H9 (cell line): ENCODE data around the gene TMEM250. TPM values are rescaled to one million over a fixed set of nuclear protein-coding genes. Genes with fewer than 3 reads are reported as not detected.

ENCODE experiments used
- DNase-seq: peaks from one replicate; pipeline ENCODE4 v3.0.0-alpha.2; 2017
- H2AFZ ChIP-seq: one replicate; pipeline ENCODE4 v1.6.1; 2013; ENCODE audit warnings: mild to moderate bottlenecking, low read length, control low read depth, moderate library complexity
- H2AK5ac ChIP-seq: 2 replicates; pipeline ENCODE4 v1.6.1; 2013; ENCODE audit warnings: low read length, control low read depth, mixed read lengths; ENCODE audit not compliant: insufficient read length
- H2BK120ac ChIP-seq: one replicate; pipeline ENCODE4 v1.6.1; 2013; ENCODE audit warnings: low read depth, mild to moderate bottlenecking, low read length, control low read depth, inconsistent platforms; ENCODE audit not compliant: poor library complexity, severe bottlenecking
- H2BK12ac ChIP-seq: 2 replicates; pipeline ENCODE4 v1.6.1; 2013; ENCODE audit warnings: low read length, control low read depth, mixed read lengths, low read depth; ENCODE audit not compliant: insufficient read length
- H2BK15ac ChIP-seq: 2 replicates; pipeline ENCODE4 v1.6.1; 2013; ENCODE audit warnings: low read depth, low read length, control low read depth
- H2BK20ac ChIP-seq: one replicate; pipeline ENCODE4 v1.6.1; 2013; ENCODE audit warnings: low read depth, mild to moderate bottlenecking, low read length, control low read depth, inconsistent platforms; ENCODE audit not compliant: poor library complexity, severe bottlenecking
- H2BK5ac ChIP-seq: 2 replicates; pipeline ENCODE4 v1.6.1; 2013; ENCODE audit warnings: low read length, control low read depth, mixed read lengths; ENCODE audit not compliant: insufficient read length
- H3K14ac ChIP-seq: 2 replicates; pipeline ENCODE4 v1.6.1; 2013; ENCODE audit warnings: low read length, control low read depth; ENCODE audit not compliant: insufficient read depth
- H3K18ac ChIP-seq: 2 replicates; pipeline ENCODE4 v1.6.1; 2013; ENCODE audit warnings: low read depth, mild to moderate bottlenecking, mixed read lengths, low read length, control low read depth; ENCODE audit not compliant: insufficient read length
- H3K23ac ChIP-seq: 2 replicates; pipeline ENCODE4 v1.6.1; 2013; ENCODE audit warnings: low read length, control low read depth, mixed read lengths, low read depth; ENCODE audit not compliant: insufficient read length
- H3K23me2 ChIP-seq: 2 replicates; pipeline ENCODE4 v1.6.1; 2013; ENCODE audit warnings: low read depth, mild to moderate bottlenecking, mixed read lengths, low read length, control low read depth; ENCODE audit not compliant: insufficient read length, poor library complexity, severe bottlenecking
- H3K27ac ChIP-seq: 2 replicates; pipeline ENCODE4 v1.5.1; 2013; ENCODE audit warnings: low read length, control low read depth, mixed read lengths, low read depth; ENCODE audit not compliant: insufficient read length
- H3K27me3 ChIP-seq: 2 replicates; pipeline ENCODE4 v1.6.1; 2013; ENCODE audit warnings: low read length, control low read depth, inconsistent platforms; ENCODE audit not compliant: insufficient read depth
- H3K4ac ChIP-seq: 2 replicates; pipeline ENCODE4 v1.6.1; 2013; ENCODE audit warnings: low read depth, mild to moderate bottlenecking, control low read depth, inconsistent platforms, low read length, moderate library complexity
- H3K4me1 ChIP-seq: 2 replicates; pipeline ENCODE4 v1.6.1; 2013; ENCODE audit warnings: low read length, control low read depth, inconsistent platforms; ENCODE audit not compliant: insufficient read depth
- H3K4me2 ChIP-seq: 2 replicates; pipeline ENCODE4 v1.6.1; 2013; ENCODE audit warnings: low read length, control low read depth, mixed read lengths; ENCODE audit not compliant: insufficient read length, insufficient read depth
- H3K56ac ChIP-seq: 2 replicates; pipeline ENCODE4 v1.6.1; 2013; ENCODE audit warnings: low read depth, mild to moderate bottlenecking, mixed read lengths, low read length, control low read depth; ENCODE audit not compliant: insufficient read length
- H3K79me1 ChIP-seq: 2 replicates; pipeline ENCODE4 v1.6.1; 2013; ENCODE audit warnings: low read depth, mild to moderate bottlenecking, moderate library complexity, low read length, control low read depth, inconsistent platforms; ENCODE audit not compliant: insufficient read depth, poor library complexity, severe bottlenecking
- H3K79me2 ChIP-seq: 2 replicates; pipeline ENCODE4 v1.6.1; 2013; ENCODE audit warnings: low read length, control low read depth, inconsistent platforms; ENCODE audit not compliant: insufficient read depth
- H3K9ac ChIP-seq: 2 replicates; pipeline ENCODE4 v1.6.1; 2013; ENCODE audit warnings: low read length, control low read depth, mixed read lengths; ENCODE audit not compliant: insufficient read length; ENCODE audit errors: extremely low read depth
- H3K9me3 ChIP-seq: one replicate; pipeline ENCODE4 v1.6.1; 2013; ENCODE audit warnings: low read depth, low read length, inconsistent platforms; ENCODE audit not compliant: control insufficient read depth
- H3T11ph ChIP-seq: one replicate; pipeline ENCODE4 v1.6.1; 2013; ENCODE audit warnings: mild to moderate bottlenecking, low read length, control low read depth, inconsistent platforms
- H4K20me1 ChIP-seq: one replicate; pipeline ENCODE4 v1.6.1; 2013; ENCODE audit not compliant: control insufficient read depth, insufficient read length, insufficient read depth
- H4K5ac ChIP-seq: 2 replicates; pipeline ENCODE4 v1.6.1; 2013; ENCODE audit warnings: low read depth, mild to moderate bottlenecking, mixed read lengths, low read length, control low read depth; ENCODE audit not compliant: insufficient read length
- H4K8ac ChIP-seq: replicated peaks from 2 replicates; pipeline ENCODE4 v1.6.1; 2013; ENCODE audit warnings: low read length, control low read depth, mixed read lengths, low read depth; ENCODE audit not compliant: insufficient read length
- H4K91ac ChIP-seq: 2 replicates; pipeline ENCODE4 v1.6.1; 2013; ENCODE audit warnings: low read depth, mild to moderate bottlenecking, moderate library complexity, mixed read lengths, low read length, control low read depth; ENCODE audit not compliant: insufficient read length
- H3K27ac Mint-ChIP-seq, 3 experiments: 2 replicates in 2 of 3; 3 replicates in 1 of 3; pipeline ENCODE4 v1.8.0; 2020 to 2021; ENCODE audit warnings: mixed read lengths in 3 of 3, mild to moderate bottlenecking in 1 of 3, moderate library complexity in 1 of 3
- H3K27me3 Mint-ChIP-seq: 2 replicates; pipeline ENCODE4 v1.8.0; 2021; ENCODE audit warnings: low read depth, mild to moderate bottlenecking, moderate library complexity, mixed read lengths
- H3K36me3 Mint-ChIP-seq, 3 experiments: 2 replicates in 2 of 3; 3 replicates in 1 of 3; pipeline ENCODE4 v1.8.0; 2020 to 2021; ENCODE audit warnings: low read depth in 3 of 3, mixed read lengths in 3 of 3; ENCODE audit not compliant: insufficient read depth in 1 of 3
- H3K4me1 Mint-ChIP-seq, 2 experiments: 2 replicates each; pipeline ENCODE4 v1.8.0; 2020; ENCODE audit warnings: mixed read lengths in 2 of 2
- H3K4me3 Mint-ChIP-seq, 2 experiments: 2 replicates in 1 of 2; 3 replicates in 1 of 2; pipeline ENCODE4 v1.8.0; 2020 to 2021; ENCODE audit warnings: mild to moderate bottlenecking in 2 of 2, mixed read lengths in 2 of 2, moderate library complexity in 1 of 2
- H3K9me3 Mint-ChIP-seq, 2 experiments: 2 replicates in 1 of 2; 3 replicates in 1 of 2; pipeline ENCODE4 v1.8.0; 2020; ENCODE audit warnings: mild to moderate bottlenecking in 2 of 2, mixed read lengths in 2 of 2, moderate library complexity in 1 of 2
- WGBS: extraction: QIAGEN DNeasy Blood & Tissue Kit; methylation state at CpG from one replicate; pipeline ENCODE4 v1.1.7; 2013; ENCODE audit warnings: missing lambda C conversion rate, low lambda C conversion rate, mixed read lengths; ENCODE audit not compliant: insufficient read length; ENCODE audit errors: extremely low coverage; 5-methylcytosine and 5-hydroxymethylcytosine counted together
- total RNA-seq: library from RNA; stranded (reverse); gene quantifications from 2 replicates; pipeline ENCODE4 v1.2.1, GENCODE V29; 2021
- TF ChIP-seq, protein P1 (sequence below): fragments of 200-600 bp; sonication (generic); conservative IDR thresholded peaks from 3 replicates; pipeline ENCODE4 v1.8.0; 2021; ENCODE audit warnings: antibody characterized with exemption, mild to moderate bottlenecking

The TMEM250 gene
- total RNA-seq, 1 experiment from 2014 or later, result 48.1 TPM

DNA sequence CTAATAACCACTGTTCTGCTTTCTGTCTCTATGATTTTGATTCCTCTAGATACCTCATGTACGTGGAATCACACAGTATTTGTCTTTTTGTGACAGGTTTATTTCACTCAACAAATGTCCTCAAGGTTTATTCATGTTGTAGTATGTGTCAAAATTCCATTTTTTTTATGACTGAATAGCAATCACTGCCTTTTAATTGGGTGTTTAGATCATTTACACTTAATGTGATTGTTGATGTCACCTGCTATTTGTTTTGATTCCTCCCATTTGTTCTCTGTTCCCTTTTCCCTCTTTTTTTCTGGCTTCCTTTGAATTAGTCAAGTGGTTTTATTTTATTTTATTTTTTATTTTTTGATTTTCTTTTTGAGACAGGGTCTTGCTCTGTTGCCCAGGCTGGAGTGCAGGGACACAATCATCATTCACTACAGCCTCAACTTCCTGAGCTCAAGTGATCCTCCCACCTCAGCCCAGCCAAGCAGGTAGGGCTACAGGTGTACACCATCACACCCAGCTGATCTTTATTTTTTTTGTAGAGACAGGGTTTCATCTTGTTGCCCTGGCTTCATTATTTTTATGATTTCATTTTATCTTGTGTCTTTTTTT is 44.7 kb upstream of the TMEM250 start:
- Histone ChIP-seq H4K5ac (no peak overlapping the region), H3K9ac (no peak overlapping the region), H3K4me1 (no peaks in the 10 kb centered on the region), H2BK120ac (no peak overlapping the region), H4K8ac (no peak overlapping the region), H3K79me2 (no peaks in the 10 kb centered on the region), H2BK5ac (no peak overlapping the region), H3K27ac (no peak overlapping the region), H2AK5ac (no peak overlapping the region), H2BK12ac (no peak overlapping the region), H3K4me2 (no peak overlapping the region), H3K27me3 (no peaks in the 10 kb centered on the region), H3K9me3 (no peaks in the 10 kb centered on the region), H3T11ph (no peak overlapping the region), H2BK20ac (no peak overlapping the region), H3K4ac (no peak overlapping the region), H3K79me1 (no peaks in the 10 kb centered on the region), H3K23me2 (no peaks in the 10 kb centered on the region), H3K23ac (no peak overlapping the region), H4K20me1 (no peaks in the 10 kb centered on the region), H4K91ac (no peak overlapping the region), H3K18ac (no peak overlapping the region), H2BK15ac (no peak overlapping the region), H2AFZ (no peak overlapping the region), H3K14ac (no peak overlapping the region), H3K56ac (no peak overlapping the region)
- TF ChIP-seq, protein P1, sequence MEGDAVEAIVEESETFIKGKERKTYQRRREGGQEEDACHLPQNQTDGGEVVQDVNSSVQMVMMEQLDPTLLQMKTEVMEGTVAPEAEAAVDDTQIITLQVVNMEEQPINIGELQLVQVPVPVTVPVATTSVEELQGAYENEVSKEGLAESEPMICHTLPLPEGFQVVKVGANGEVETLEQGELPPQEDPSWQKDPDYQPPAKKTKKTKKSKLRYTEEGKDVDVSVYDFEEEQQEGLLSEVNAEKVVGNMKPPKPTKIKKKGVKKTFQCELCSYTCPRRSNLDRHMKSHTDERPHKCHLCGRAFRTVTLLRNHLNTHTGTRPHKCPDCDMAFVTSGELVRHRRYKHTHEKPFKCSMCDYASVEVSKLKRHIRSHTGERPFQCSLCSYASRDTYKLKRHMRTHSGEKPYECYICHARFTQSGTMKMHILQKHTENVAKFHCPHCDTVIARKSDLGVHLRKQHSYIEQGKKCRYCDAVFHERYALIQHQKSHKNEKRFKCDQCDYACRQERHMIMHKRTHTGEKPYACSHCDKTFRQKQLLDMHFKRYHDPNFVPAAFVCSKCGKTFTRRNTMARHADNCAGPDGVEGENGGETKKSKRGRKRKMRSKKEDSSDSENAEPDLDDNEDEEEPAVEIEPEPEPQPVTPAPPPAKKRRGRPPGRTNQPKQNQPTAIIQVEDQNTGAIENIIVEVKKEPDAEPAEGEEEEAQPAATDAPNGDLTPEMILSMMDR, result no peak
- WGBS, result no CpG with 5 or more reads among the region's 1 CpG
- Mint-ChIP-seq H3K27me3 (no peaks in the 10 kb centered on the region; the same call in 1 of the 2 replicates), H3K4me1 (peaks cover 7 to 14% of the 10 kb centered on the region in 2 experiments; a peak in 3 of 4 replicates), H3K27ac (no peak overlapping the region), H3K4me3 (no peak overlapping the region; a peak in 1 of 5 replicates), H3K9me3 (peaks cover 10 to 14% of the 10 kb centered on the region in 2 experiments), H3K36me3 (peaks cover 0 to 5% (median 0%) of the 10 kb centered on the region in 3 experiments; a peak in 4 of 7 replicates)
- DNase-seq, result no peak
